NCI-H1436 treated with DMSO at 0.1 percent for 48 hours (cell line): ENCODE data around the gene PITPNC1.
"Not testable (repeated sequence)": the region's sequence is repeated elsewhere in the genome, so short reads cannot be mapped to it uniquely, and the experiment has no call there.

ENCODE experiments used
- DNase-seq: peaks from one replicate; lab custom pipeline; 2025; lab: John Stamatoyannopoulos, UW

PITPNC1 gene

DNA sequence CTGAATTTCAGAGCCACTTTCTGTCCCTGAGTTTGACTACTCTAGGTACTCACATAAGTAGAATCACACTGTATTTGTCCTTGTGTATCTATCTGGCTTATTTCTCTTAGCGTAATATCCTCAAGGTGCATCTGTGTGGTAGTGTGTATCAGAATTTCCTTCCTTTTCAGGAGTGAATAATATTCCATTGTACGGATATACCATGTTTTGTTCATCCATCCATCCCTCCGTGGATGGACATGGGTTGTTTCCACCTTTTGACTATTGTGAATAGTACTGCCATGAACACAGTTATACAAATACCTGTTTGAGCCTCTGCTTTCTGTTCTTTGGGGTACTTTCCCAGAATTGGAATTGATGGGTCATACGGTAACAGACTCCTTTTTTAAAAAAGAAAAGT lies 111.7 kb downstream of the PITPNC1 start:
- DNase-seq, result no peak

DNA sequence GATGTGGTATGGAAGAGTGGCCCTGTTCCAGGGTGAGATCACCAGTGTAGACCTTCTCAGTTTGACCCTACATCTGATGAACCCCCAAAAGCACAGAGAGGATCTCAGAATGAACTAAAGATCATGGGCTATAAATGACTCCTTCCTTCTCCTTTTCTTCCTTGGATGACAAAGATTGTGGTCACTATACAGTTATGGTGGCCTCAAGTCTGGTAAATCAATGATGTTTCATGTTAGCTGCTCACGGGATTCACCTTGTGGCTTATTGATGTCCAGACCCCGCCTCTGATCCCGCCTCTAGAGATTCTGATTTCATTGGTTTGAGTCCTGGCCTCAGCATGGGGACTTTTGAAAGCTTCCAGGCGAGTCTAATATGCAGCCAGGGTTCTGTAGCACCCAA lies 112.2 kb downstream of the PITPNC1 start:
- no peak for DNase-seq

GRCh38 chr17:67490471-67490870 lies 113.4 kb downstream of the PITPNC1 start:
- no peak for DNase-seq

- DNase-seq, result no peak
Observed at GRCh38 chr17:67491009-67491680, 114.1 kb downstream of the PITPNC1 start.

DNA sequence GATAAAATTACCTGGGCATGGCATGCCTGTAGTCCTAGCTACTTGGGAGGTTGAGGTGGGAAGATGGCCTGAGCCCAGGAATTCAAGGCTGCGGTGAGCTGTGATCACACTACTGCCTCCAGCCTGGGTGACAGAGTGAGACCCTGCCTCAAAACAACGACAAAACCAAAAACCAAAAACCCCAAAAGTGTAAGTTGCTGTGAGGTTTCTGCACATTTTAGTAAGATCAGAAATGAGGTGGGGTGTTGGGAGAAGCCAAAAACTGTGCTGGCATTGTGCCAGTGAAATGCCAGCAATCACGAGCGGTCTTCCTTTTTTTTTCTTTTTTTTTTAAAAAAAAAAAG lies 114.6 kb downstream of the PITPNC1 start:
- no peak for DNase-seq

- no peak for DNase-seq
Observed at GRCh38 chr17:67492251-67492740, 115.2 kb downstream of the PITPNC1 start.

- DNase-seq, result no peak
Observed at GRCh38 chr17:67492824-67493517, 115.9 kb downstream of the PITPNC1 start.

- DNase-seq, result no peak
Observed at GRCh38 chr17:67493812-67494211, 116.7 kb downstream of the PITPNC1 start.

DNA sequence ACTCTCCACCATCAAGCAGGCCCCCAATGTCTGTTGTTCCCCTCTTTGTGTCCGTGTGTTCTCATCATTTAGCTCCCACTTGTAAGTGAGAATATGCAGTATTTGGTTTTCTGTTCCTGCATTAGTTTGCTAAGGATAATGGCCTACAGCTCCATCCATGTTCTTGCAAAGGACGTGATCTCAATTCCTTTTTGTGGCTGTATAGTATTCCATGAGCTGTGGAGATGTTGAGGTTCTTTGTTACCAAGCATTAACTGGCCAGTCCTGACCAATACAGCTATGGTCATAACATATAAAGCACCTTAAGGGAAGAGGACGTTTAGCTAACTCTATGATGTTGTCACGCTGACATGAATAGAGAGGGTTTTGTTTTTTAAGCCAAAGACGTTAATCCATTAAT lies 118.5 kb downstream of the PITPNC1 start:
- not testable (repeated sequence) for DNase-seq

- DNase-seq, result no peak
Observed at GRCh38 chr17:67496286-67496685, 119.2 kb downstream of the PITPNC1 start.

DNA sequence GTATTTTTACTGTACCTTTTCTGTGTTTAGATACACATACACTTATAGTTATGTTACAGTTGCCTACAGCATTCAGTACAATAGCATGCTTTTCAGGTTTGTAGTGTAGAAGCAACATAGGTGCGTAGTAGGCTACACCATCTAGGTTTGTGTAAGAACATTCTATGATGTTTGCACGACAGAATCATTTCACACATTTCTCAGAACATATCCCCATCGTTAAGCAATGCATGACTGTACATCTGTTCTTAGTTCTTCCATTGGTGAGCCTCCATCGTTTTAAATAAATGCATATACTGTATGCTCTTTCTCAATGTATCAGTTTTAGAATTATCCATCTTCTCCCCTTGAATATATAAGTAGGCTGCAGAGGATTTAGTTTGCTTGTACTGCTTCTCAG lies 122.6 kb downstream of the PITPNC1 start:
- no peak for DNase-seq

GRCh38 chr17:67500261-67500660 lies 123.2 kb downstream of the PITPNC1 start:
- no peak for DNase-seq

DNA sequence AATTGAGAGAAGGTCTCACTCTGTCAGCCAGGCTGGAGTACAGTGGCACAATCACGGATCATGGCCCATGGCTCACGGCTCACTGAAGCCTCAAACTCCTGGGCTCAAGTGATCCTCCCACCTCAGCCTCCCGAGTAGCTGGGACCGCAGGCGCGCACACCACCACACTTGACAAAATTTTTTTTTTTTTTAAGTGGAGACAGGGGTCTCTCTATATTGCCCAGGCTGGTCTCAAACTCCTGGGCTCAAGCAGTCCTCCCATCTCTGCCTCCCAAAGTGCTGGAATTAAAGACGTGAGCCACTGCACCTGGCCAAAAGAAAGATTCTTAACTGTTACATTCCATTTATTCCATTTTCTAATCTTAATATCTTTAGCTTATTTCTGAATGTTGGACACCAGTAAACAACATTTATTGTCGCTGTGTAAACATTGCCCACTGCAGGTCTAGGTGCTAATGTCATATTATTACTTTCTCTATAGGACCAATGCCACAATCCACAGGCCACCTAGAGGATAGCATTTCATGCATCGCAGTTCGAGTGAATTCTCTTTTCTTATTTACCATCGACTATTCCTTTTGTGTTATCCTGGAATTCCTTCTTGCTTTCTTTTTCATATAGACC lies 123.7 kb downstream of the PITPNC1 start:
- DNase-seq, result no peak

DNA sequence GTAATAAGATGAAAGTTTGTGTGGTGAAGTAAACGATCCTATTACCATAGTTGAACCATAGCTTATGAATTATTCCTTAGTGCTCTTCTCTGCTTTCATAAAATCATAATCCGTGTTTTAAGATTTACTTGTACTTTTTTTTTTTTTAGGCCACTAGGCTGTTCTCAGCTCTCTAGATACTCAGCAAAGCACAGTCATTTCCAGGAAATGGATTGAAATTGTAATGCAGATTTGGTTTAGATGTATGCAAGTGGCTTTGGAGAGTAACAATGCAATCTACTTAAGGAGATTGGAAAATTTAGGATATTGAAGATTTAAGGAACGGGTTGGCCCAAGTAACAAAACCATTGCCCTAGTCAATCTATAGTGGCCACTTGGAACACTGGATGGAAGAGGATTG lies 125.1 kb downstream of the PITPNC1 start:
- no peak for DNase-seq

DNA sequence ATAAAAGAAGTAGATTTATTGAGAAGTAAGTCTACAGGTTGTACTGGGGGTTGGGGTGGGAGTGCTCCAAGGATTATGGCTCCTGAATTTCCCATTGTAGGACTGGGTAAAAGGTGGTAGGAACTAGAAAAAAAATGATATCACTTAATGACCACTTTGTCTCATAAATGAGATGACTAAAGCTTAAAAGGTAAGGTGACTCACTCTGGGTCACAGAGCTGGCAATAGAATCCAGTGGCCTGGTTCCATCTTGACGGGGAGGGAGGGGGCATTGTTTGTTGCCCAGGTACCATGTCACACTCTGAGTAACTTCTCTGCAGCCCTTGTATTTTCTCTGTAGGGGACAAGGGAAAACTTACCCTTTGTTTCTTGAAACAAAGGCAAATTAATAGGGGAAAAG lies 126.1 kb downstream of the PITPNC1 start:
- DNase-seq, result no peak

GRCh38 chr17:67503739-67504138 lies 126.7 kb downstream of the PITPNC1 start:
- no peak for DNase-seq

DNA sequence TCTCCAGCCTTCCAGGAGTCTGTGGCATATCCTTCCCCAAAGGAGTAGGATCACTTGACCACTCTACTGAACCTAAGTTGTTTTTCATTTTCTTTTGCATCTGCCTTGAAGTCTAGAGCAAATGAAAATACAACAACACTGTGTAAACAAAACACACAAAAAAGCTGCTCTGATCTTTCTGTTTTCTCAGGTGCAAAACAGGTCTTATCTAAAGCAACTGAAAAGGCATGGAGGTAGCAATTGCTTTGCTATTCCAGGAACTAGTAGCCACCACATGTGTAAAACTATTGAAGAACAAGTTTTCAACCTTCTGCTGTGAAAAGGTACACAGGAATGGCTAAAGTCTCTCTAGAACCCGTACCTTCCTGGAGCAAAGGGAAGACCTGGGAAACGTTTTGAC lies 127.1 kb downstream of the PITPNC1 start:
- DNase-seq, result no peak

DNA sequence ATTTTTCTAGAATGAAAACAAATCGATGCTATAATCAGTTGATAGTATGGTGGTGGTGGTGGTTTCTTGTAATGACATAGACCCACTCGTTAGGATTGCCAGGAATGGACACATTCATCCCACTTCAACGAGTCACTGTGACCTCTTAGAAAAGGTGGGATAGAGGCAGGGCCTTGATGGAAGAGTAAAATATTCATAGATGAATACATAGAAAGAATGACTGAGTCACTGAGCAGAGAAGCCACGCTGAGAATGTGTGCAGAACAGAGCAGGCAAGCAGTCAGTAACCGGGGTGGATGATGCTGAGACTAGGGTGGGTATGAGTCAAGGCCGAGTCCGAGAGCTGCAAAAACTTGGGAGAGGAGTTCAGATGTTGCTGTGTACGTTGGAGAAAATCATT lies 129.9 kb downstream of the PITPNC1 start:
- DNase-seq, result no peak

- DNase-seq, result no peak
Observed at GRCh38 chr17:67509390-67510287, 132.6 kb downstream of the PITPNC1 start.

DNA sequence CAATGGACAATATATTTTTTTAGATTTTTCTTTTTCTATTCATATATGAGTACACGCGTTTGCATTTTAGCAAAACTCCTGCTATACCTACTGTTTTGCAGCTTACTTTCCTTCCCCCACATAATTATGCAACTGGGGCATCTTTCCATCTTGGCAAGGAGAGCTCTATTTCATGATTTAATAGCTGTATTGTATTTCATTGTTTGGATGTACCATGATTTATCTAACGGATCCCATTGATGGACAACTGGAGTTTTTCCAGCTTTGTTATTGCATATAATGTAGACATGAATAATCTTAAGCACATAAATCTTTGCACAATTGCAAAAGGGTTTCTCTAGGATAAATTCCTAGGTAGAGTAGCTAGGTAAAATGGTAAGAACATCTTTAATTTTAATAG lies 133.9 kb downstream of the PITPNC1 start:
- DNase-seq, result no peak

- no peak for DNase-seq
Observed at GRCh38 chr17:67511804-67512203, 134.7 kb downstream of the PITPNC1 start.

GRCh38 chr17:67514998-67515397 lies 137.9 kb downstream of the PITPNC1 start:
- no peak for DNase-seq
